Gastroesophageal sphincter (tissue), 3 donors: ENCODE measurements around the gene CACNB4.

Source experiments
- CTCF ChIP-seq, 4 experiments: fragments of 200-600 bp in 2 of 4; fragments of 450-650 bp in 2 of 4; sonication (generic) in 1 of 4; IDR thresholded peaks; one replicate each; pipeline ENCODE4 v1.5.1; 2017 to 2019; ENCODE audit warnings: antibody characterized with exemption in 4 of 4, mild to moderate bottlenecking in 2 of 4, moderate library complexity in 2 of 4
- POLR2A ChIP-seq, 2 donors: fragments of 450-650 bp; IDR thresholded peaks; one replicate each; pipeline ENCODE4 v1.6.1; 2017; ENCODE audit warnings: antibody characterized with exemption in 2 of 2, mild to moderate bottlenecking in 2 of 2, moderate library complexity in 1 of 2
- POLR2AphosphoS5 ChIP-seq: sonication (generic); formaldehyde crosslinking; IDR thresholded peaks from one replicate; pipeline ENCODE4 v1.6.1; 2017; ENCODE audit warnings: antibody characterized with exemption

GRCh38 chr2:152099367-152100050, 665 bp upstream of the CACNB4 start:
- TF ChIP-seq CTCF (IDR thresholded peaks at IDR 0.05) (no peak), POLR2AphosphoS5 (no peak), POLR2A (IDR thresholded peaks at IDR 0.05) (no peak)
